Adrenal gland (tissue), 5 donors: Measurements from ENCODE around the gene WDR48.

ENCODE experiments used
- POLR2A ChIP-seq, 2 donors: fragments of 450-650 bp; IDR thresholded peaks; one replicate each; pipeline ENCODE4 v1.6.1; 2017; ENCODE audit warnings: antibody characterized with exemption in 2 of 2, mild to moderate bottlenecking in 2 of 2, moderate library complexity in 1 of 2
- TF ChIP-seq, protein P1 (sequence below), 6 experiments: fragments of 450-650 bp in 4 of 6; fragments of 200-600 bp in 2 of 6; sonication (generic) in 1 of 6; IDR thresholded peaks; 1 replicate in 5 of 6; 2 replicates in 1 of 6; pipeline versions ENCODE4 v1.5.1 to v1.8.0; 2016 to 2021; ENCODE audit warnings: antibody characterized with exemption in 6 of 6, mild to moderate bottlenecking in 2 of 6, moderate library complexity in 1 of 6
- donor health status: DM: no; HTN: no; CAD: no.

DNA sequence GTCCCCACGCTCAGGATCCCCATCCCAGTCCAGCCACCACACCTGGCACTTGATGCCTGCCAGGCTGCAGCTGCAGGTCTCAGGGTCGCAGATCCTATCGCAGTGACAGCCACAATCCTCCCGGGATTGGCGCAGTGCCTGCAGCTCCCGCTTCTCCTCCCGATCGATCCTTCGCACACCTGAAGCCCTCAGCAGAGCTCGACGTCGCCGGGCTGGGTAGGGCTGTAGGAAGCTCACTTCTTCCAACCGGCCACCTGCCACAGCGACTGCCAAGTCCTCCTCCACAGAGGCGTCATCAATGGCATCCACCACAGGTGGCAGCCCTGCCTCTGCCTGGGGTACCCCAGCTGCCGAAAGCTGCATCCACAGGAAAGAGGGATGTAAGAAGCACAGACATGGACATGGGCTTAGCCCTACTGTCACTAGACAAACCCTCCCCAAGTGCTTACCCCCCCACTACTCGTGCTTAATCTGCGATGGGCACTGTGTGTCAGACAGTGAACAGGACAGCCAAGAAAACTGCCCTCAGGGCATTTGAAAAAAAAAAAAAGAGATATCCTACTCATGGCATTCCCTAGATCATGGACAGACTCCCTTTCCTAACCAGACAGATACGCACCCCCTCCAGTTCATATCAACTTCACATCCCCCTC is 92.4 kb downstream of the WDR48 start:
- TF ChIP-seq, protein P1, sequence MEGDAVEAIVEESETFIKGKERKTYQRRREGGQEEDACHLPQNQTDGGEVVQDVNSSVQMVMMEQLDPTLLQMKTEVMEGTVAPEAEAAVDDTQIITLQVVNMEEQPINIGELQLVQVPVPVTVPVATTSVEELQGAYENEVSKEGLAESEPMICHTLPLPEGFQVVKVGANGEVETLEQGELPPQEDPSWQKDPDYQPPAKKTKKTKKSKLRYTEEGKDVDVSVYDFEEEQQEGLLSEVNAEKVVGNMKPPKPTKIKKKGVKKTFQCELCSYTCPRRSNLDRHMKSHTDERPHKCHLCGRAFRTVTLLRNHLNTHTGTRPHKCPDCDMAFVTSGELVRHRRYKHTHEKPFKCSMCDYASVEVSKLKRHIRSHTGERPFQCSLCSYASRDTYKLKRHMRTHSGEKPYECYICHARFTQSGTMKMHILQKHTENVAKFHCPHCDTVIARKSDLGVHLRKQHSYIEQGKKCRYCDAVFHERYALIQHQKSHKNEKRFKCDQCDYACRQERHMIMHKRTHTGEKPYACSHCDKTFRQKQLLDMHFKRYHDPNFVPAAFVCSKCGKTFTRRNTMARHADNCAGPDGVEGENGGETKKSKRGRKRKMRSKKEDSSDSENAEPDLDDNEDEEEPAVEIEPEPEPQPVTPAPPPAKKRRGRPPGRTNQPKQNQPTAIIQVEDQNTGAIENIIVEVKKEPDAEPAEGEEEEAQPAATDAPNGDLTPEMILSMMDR (IDR thresholded peaks at IDR 0.05) = no peak
- no peak for TF ChIP-seq POLR2A (IDR thresholded peaks at IDR 0.05)
